GM12865 (cell line): ENCODE results near the gene TOR4A.

Experiments
- DNase-seq: peaks from one replicate; pipeline ENCODE4 v3.0.0; 2010; ENCODE audit warnings: low read depth
- H3K4me3 ChIP-seq: 2 replicates; pipeline ENCODE4 v1.5.1; 2011; ENCODE audit warnings: mild to moderate bottlenecking, low read depth, low read length, control low read depth
- CTCF ChIP-seq: IDR thresholded peaks from 2 replicates; pipeline ENCODE4 v1.5.1; 2011; ENCODE audit warnings: low read length, control low read depth, low read depth, inconsistent platforms; ENCODE audit not compliant: insufficient read depth; ENCODE audit errors: missing control alignments

The TOR4A gene

GRCh38 chr9:137271696-137272076 lies 5.8 kb upstream of the TOR4A start:
- TF ChIP-seq CTCF = no peak
- H3K4me3 ChIP-seq = no peak overlapping the region
- DNase-seq = no peak

- TF ChIP-seq CTCF = no peak
- DNase-seq = no peak
- no peak overlapping the region for H3K4me3 ChIP-seq
Measured at GRCh38 chr9:137272241-137273094, 5.1 kb upstream of the TOR4A start.

- DNase-seq = no peak
- no peak for TF ChIP-seq CTCF
- no peak overlapping the region for H3K4me3 ChIP-seq
Measured at GRCh38 chr9:137273095-137273490, 4.4 kb upstream of the TOR4A start.

- H3K4me3 ChIP-seq = no peak overlapping the region
- no peak for TF ChIP-seq CTCF
- DNase-seq = no peak
Measured at GRCh38 chr9:137273611-137274320, 3.8 kb upstream of the TOR4A start.

- no peak overlapping the region for H3K4me3 ChIP-seq
- TF ChIP-seq CTCF = no peak
- DNase-seq = no peak
Measured at GRCh38 chr9:137275203-137275587, 2.3 kb upstream of the TOR4A start.

GRCh38 chr9:137275588-137276472 lies 1.7 kb upstream of the TOR4A start:
- DNase-seq = no peak
- H3K4me3 ChIP-seq = no peak overlapping the region
- TF ChIP-seq CTCF = no peak
